ENCODE data around the gene PLD1. TPM values are rescaled to one million over a fixed set of nuclear protein-coding genes. Genes with fewer than 3 reads are reported as not detected.

The PLD1 gene
- total and polyA plus RNA-seq, 4 donors: 4.9 to 31.5 (median 18.6) TPM

DNA sequence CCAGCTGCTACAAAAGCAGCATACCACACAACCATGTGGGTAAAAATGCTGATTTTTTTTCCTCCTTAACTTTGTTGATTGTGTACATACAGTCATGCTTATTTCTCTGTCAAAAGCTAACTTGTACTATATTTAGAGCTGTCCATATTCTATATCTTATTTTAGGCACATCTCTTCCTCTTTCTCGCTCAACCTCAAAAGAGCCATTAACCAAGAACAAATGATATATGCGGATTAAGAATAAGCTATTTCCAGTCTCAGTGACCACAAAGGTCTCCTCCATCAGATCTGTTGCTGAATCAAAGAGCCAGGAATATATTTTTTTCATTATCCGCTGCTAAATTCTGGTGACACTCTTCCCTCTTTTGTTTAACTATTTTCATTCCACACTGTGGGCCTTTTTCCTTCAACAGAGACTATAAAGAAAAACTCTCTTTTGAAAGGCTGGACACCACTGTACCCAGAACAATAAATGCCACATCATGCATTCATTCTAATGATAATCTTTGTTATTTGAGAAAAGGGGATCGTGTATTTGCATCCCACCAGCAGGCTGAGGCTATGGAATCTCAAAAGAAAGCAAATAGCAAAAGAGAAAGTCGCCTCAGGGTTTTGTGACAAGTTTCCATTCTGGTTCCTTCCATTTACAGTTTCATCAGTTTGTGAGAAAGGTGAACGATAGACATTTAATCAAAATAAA, 40.8 kb upstream of the PLD1 start (continued):
- TF ChIP-seq ZBTB33 (IDR thresholded peaks at IDR 0.05) (no peak), FOXA1 (IDR thresholded peaks at IDR 0.05) (no peak)

GRCh38 chr3:171850320-171850959, 40.2 kb upstream of the PLD1 start:
- Histone ChIP-seq H3K9me3 (ENCODE audit: control insufficient read depth in 4 of 4, low read length in 3 of 4) (peaks cover 0 to 2% (median 0%) of the 10 kb centered on the region in 4 donors), H3K4me3 (ENCODE audit: low read depth in 1 of 3, low read length in 3 of 3) (no peak overlapping the region), H3K4me1 (ENCODE audit: control insufficient read depth in 4 of 4, insufficient read depth in 4 of 4, low read length in 3 of 4) (peaks cover 0 to 2% (median 0%) of the 10 kb centered on the region in 4 donors), H3K27me3 (ENCODE audit: control insufficient read depth in 4 of 4, insufficient read depth in 4 of 4, low read length in 3 of 4) (no peaks in the 10 kb centered on the region), H3K27ac (ENCODE audit: low read depth in 1 of 2, low read length in 2 of 2) (no peak overlapping the region), H3K9ac (ENCODE audit: low read depth in 1 of 2, low read length in 2 of 2) (no peak overlapping the region), H3K36me3 (ENCODE audit: control insufficient read depth in 4 of 4, insufficient read depth in 3 of 4, low read depth in 1 of 4, low read length in 3 of 4) (no peaks in the 10 kb centered on the region)
- WGBS: 89% methylated on average over 6 of the region's 6 CpGs
- TF ChIP-seq, protein P1, sequence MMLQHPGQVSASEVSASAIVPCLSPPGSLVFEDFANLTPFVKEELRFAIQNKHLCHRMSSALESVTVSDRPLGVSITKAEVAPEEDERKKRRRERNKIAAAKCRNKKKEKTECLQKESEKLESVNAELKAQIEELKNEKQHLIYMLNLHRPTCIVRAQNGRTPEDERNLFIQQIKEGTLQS (IDR thresholded peaks at IDR 0.05): no peak
- TF ChIP-seq EGR1 (IDR thresholded peaks at IDR 0.05; ENCODE audit: low read depth in 2 of 2): no peak
- DNase-seq (ENCODE audit: low spot score): no peak

DNA sequence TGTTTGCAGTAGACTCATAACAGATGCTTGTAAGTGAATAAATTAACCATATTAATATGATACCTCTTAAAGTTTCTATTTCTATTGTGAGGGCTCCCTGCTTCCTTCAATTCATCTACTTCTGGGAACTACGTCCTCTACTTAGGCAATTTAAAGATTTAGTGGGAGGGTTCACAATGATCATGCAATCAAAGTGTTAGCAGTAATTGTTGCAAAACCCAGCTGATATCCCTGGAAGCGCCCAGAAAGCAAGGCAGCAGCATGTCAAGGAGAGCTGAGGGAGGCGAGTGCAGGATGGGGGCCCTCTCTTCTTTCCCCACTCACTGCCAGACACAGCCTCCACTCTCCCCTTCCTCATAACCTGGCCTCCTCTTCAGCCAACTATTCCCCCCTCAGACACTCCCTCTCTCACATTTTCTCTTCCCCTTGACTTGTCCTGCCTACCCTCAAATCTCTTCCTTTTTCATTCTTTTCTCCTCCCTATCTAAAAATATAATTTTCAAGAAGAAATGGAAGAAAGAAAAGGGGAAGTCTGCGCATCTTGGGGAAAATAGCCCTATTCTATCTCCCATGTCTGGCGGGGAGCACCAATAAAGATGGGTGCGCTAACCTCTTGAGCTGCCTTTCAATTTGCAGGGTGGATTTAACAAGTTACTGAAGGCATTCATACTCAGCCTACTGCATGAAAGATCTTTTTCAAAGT, 39.5 kb upstream of the PLD1 start:
- Histone ChIP-seq H3K27me3 (ENCODE audit: control insufficient read depth in 4 of 4, insufficient read depth in 4 of 4, low read length in 3 of 4) (no peaks in the 10 kb centered on the region), H3K27ac (ENCODE audit: low read depth in 1 of 2, low read length in 2 of 2) (no peak overlapping the region), H3K4me3 (ENCODE audit: low read depth in 1 of 3, low read length in 3 of 3) (no peak overlapping the region), H3K36me3 (ENCODE audit: control insufficient read depth in 4 of 4, insufficient read depth in 3 of 4, low read depth in 1 of 4, low read length in 3 of 4) (no peaks in the 10 kb centered on the region), H3K9ac (ENCODE audit: low read depth in 1 of 2, low read length in 2 of 2) (no peak overlapping the region), H3K4me1 (ENCODE audit: control insufficient read depth in 4 of 4, insufficient read depth in 4 of 4, low read length in 3 of 4) (peaks cover 0 to 2% (median 0%) of the 10 kb centered on the region in 4 donors), H3K9me3 (ENCODE audit: control insufficient read depth in 4 of 4, low read length in 3 of 4) (peaks cover 0 to 2% (median 0%) of the 10 kb centered on the region in 4 donors)
- no peak for DNase-seq (ENCODE audit: low spot score)
- 89% methylated on average over 6 of the region's 6 CpGs for WGBS
- no peak for TF ChIP-seq YY1 (IDR thresholded peaks at IDR 0.05)
- no peak for TF ChIP-seq TAF1 (conservative IDR thresholded peaks at IDR 0.05)
- TF ChIP-seq SP1 (IDR thresholded peaks at IDR 0.05): no peak
- no peak for TF ChIP-seq FOXA2 (IDR thresholded peaks at IDR 0.05)
- TF ChIP-seq, protein P2, sequence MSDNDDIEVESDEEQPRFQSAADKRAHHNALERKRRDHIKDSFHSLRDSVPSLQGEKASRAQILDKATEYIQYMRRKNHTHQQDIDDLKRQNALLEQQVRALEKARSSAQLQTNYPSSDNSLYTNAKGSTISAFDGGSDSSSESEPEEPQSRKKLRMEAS (IDR thresholded peaks at IDR 0.05): no peak
- TF ChIP-seq EGR1 (IDR thresholded peaks at IDR 0.05; ENCODE audit: low read depth in 2 of 2): no peak

- no peak for DNase-seq (ENCODE audit: low spot score)
- H3K27ac ChIP-seq (ENCODE audit: low read depth in 1 of 2, low read length in 2 of 2): no peak overlapping the region
- H3K9me3 ChIP-seq (ENCODE audit: control insufficient read depth in 4 of 4, low read length in 3 of 4): no peaks in the 10 kb centered on the region
- H3K9ac ChIP-seq (ENCODE audit: low read depth in 1 of 2, low read length in 2 of 2): no peak overlapping the region
- no peaks in the 10 kb centered on the region for H3K36me3 ChIP-seq (ENCODE audit: control insufficient read depth in 4 of 4, insufficient read depth in 3 of 4, low read depth in 1 of 4, low read length in 3 of 4)
- WGBS: 90% methylated on average over 3 of the region's 3 CpGs
- H3K4me1 ChIP-seq (ENCODE audit: control insufficient read depth in 4 of 4, insufficient read depth in 4 of 4, low read length in 3 of 4): peaks cover 0 to 4% (median 1%) of the 10 kb centered on the region in 4 donors
- no peaks in the 10 kb centered on the region for H3K27me3 ChIP-seq (ENCODE audit: control insufficient read depth in 4 of 4, insufficient read depth in 4 of 4, low read length in 3 of 4)
- no peak overlapping the region for H3K4me3 ChIP-seq (ENCODE audit: low read depth in 1 of 3, low read length in 3 of 3)
- TF ChIP-seq ZBTB33 (IDR thresholded peaks at IDR 0.05) (no peak), CTCF (IDR thresholded peaks at IDR 0.05; ENCODE audit: low read depth, low read length, missing input control) (no peak), HNF4A (conservative IDR thresholded peaks at IDR 0.05) (no peak), GABPA (IDR thresholded peaks at IDR 0.05 in 1 of 2, conservative IDR thresholded peaks at IDR 0.05 in 1 of 2) (no peak)
Observed at GRCh38 chr3:171847595-171848259, 37.4 kb upstream of the PLD1 start.
